Measurements from ENCODE around the gene A4GALT. TPM values are rescaled to one million over a fixed set of nuclear protein-coding genes. Genes with fewer than 3 reads are reported as not detected.
A peak's percentile ranks its signal among the peaks of the same experiment; 100 is the strongest.

The A4GALT gene, protein sequence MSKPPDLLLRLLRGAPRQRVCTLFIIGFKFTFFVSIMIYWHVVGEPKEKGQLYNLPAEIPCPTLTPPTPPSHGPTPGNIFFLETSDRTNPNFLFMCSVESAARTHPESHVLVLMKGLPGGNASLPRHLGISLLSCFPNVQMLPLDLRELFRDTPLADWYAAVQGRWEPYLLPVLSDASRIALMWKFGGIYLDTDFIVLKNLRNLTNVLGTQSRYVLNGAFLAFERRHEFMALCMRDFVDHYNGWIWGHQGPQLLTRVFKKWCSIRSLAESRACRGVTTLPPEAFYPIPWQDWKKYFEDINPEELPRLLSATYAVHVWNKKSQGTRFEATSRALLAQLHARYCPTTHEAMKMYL
- total RNA-seq (2016; rRNA removed; fragmentation: Illumina TruSeq; extraction: Trizol) (0.09 TPM in 1 of 2 replicates, not detected in the other), polyA plus RNA-seq (2011; rRNA removed) (1.1 and 2.7 TPM in 2 replicates), polyA minus RNA-seq (2011; rRNA and poly(A)+ RNA removed; ENCODE audit: low replicate concordance) (7.6 and 7.8 TPM in 2 replicates), Bru-seq, nascent RNA (percentile 21 among the genes with signal in this experiment), BruChase-seq, experiment 1, labeled RNA remaining after a 6-hour chase (percentile 20 among the genes with signal in this experiment), BruChase-seq, experiment 2, labeled RNA remaining after a 2-hour chase (percentile 25 among the genes with signal in this experiment)
- not detected in 2 replicates for total RNA-seq (2016; cell fraction: cytosol; rRNA removed; fragmentation: Illumina TruSeq; extraction: Trizol; ENCODE audit: low read depth)
- total RNA-seq (2016; cell fraction: insoluble cytoplasmic fraction; rRNA removed; fragmentation: Illumina TruSeq; extraction: Trizol) = not detected in 2 replicates
- total RNA-seq (2016; cell fraction: membrane; rRNA removed; fragmentation: Illumina TruSeq; extraction: Trizol) = not detected in 2 replicates
- total RNA-seq (2016; cell fraction: nucleus; rRNA removed; fragmentation: Illumina TruSeq; extraction: Trizol) = not detected in 2 replicates
- 2.5 and 4.5 TPM in 2 replicates for polyA plus RNA-seq (2011; cell fraction: cytosol; rRNA removed)
- polyA plus RNA-seq (2011; cell fraction: nucleus; rRNA removed) = 3.2 and 3.6 TPM in 2 replicates
- polyA plus RNA-seq (2012) = 0.74 and 1.8 TPM in 2 replicates
- not detected in 2 replicates for polyA plus RNA-seq (2016; cell fraction: cytosol; fragmentation: Illumina TruSeq; extraction: Trizol; ENCODE audit: low read depth)
- 0.15 TPM in 1 of 2 replicates, not detected in the other for polyA plus RNA-seq (2016; cell fraction: insoluble cytoplasmic fraction; fragmentation: Illumina TruSeq; extraction: Trizol; ENCODE audit: low read depth)
- polyA plus RNA-seq (2016; cell fraction: membrane; fragmentation: Illumina TruSeq; extraction: Trizol; ENCODE audit: low read depth) = 0.09 TPM in 1 of 2 replicates, not detected in the other
- polyA plus RNA-seq (2016; cell fraction: nucleus; fragmentation: Illumina TruSeq; extraction: Trizol; ENCODE audit: insufficient read depth, low read depth) = not detected in 2 replicates
- 1.5 and 2.5 TPM in 2 replicates for polyA minus RNA-seq (2011; cell fraction: cytosol; rRNA and poly(A)+ RNA removed)
- 2.1 and 2.9 TPM in 2 replicates for polyA minus RNA-seq (2011; cell fraction: nucleus; rRNA and poly(A)+ RNA removed)
- long read RNA-seq, experiment 1 = 0 reads
- long read RNA-seq, experiment 2, partial matches to known transcripts = 0 of 2 reads
- long read RNA-seq, experiment 2, other reads (novel, unspliced or antisense) = 2 of 2 reads

DNA sequence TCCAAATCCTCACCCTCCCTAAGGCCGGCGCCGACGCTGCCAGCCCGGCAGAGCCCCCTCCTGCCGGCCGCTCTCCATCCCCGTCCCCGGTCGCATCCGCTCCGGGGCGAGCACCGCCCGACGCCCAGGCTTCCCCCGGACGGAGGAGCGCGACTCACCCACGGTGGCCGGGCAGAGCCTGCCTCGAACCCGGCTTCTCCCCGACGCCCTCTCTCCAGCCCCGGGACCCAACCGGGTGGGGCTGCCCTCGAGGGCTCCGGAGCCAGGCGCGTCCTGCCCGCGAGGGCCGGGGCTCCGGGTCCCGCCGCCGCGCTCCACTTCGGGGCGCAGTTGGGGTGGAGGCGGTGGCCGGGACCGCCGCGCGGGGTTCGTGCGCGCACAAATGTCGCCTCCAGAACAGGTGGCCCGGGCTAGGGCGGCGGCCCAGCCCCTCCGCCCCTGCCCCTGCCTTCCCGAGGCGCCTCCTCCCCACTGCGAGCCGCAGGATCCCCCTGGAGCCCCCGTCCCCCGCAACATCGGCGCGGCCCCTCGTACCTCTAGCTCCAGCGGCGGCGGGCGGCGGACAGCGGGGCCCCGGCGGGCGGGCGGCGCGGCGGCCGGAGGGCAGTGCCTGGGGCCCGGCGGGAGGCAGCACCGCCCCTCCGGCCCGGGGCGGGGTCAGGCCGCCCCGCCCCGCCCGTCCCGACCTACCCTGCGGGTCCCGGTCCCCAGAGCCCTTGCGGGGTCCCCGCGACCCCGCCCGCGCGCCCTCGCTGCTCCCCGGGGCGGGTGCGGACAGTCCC, at the start of gene A4GALT:
TSS of gene A4GALT (minus strand) at position 608 of the 782 bp plus-strand sequence. CDS start 26,919 bp downstream, outside the sequence.
- Histone ChIP-seq H3K9ac (ENCODE audit: insufficient read depth, low read depth, low read length) (peak within 1 kb of the TSS; percentile 29; the same call in 1 of the 2 replicates), H4K20me1 (ENCODE audit: insufficient read depth, low read length) (no peaks in the 10 kb centered on the region), H3K9me3 (ENCODE audit: low read length) (no peaks in the 10 kb centered on the region), H2AFZ (ENCODE audit: low read length) (no peak within 1 kb of the TSS), H3K4me2 (ENCODE audit: low read depth, low read length) (peak within 1 kb of the TSS; percentile 74), H3K27ac (ENCODE audit: extremely low read length, insufficient read depth, low read length) (no peak within 1 kb of the TSS), H3K4me1 (ENCODE audit: insufficient read depth, low read length) (peaks cover 43% of the 10 kb centered on the region), H3K4me3 (replicated peaks in 1 of 3; ENCODE audit: insufficient read depth in 1 of 3, low read depth in 2 of 3, low read length in 3 of 3) (peak within 1 kb of the TSS; percentile 42 to 64 (median 51); a peak in 5 of 6 replicates), H3K27me3 (ENCODE audit: control insufficient read depth in 1 of 2, insufficient read depth in 2 of 2, low read length in 2 of 2) (peaks cover 9 to 63% of the 10 kb centered on the region in 2 experiments), H3K79me2 (ENCODE audit: insufficient read depth, low read length) (no peaks in the 10 kb centered on the region), H3K36me3 (replicated peaks in 1 of 2; ENCODE audit: control insufficient read depth in 1 of 2, insufficient read depth in 2 of 2, low read length in 2 of 2) (no peaks in the 10 kb centered on the region)
- intact Hi-C loops (cut with micrococcal nuclease; ENCODE audit: unreplicated experiment) (no loop called here), in situ Hi-C loops (cut with HindIII; ENCODE audit: extremely low pct_ligation_motif_present, low pct_unique_long_range_greater_than_20kb) (no loop called here)
- WGBS (ENCODE audit: low lambda C conversion rate) = no CpG with 5 or more reads among the region's 104 CpGs
- DNase-seq (ENCODE audit: low spot score) (no peak), FAIRE-seq (no peak), ATAC-seq (peak; percentile 42)
- POLR2A ChIA-PET = no interaction called here
- no TSS peak for BruUV-seq (replicated peaks)
- CTCF ChIA-PET (ENCODE audit: low intra/inter-chr PET ratio, low total read pairs) = no interaction called here
- TF ChIP-seq, protein P1, sequence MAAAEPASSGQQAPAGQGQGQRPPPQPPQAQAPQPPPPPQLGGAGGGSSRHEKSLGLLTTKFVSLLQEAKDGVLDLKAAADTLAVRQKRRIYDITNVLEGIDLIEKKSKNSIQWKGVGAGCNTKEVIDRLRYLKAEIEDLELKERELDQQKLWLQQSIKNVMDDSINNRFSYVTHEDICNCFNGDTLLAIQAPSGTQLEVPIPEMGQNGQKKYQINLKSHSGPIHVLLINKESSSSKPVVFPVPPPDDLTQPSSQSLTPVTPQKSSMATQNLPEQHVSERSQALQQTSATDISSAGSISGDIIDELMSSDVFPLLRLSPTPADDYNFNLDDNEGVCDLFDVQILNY (CRISPR knock-in tag; conservative IDR thresholded peaks at IDR 0.05) = no peak
- TF ChIP-seq, protein P2, sequence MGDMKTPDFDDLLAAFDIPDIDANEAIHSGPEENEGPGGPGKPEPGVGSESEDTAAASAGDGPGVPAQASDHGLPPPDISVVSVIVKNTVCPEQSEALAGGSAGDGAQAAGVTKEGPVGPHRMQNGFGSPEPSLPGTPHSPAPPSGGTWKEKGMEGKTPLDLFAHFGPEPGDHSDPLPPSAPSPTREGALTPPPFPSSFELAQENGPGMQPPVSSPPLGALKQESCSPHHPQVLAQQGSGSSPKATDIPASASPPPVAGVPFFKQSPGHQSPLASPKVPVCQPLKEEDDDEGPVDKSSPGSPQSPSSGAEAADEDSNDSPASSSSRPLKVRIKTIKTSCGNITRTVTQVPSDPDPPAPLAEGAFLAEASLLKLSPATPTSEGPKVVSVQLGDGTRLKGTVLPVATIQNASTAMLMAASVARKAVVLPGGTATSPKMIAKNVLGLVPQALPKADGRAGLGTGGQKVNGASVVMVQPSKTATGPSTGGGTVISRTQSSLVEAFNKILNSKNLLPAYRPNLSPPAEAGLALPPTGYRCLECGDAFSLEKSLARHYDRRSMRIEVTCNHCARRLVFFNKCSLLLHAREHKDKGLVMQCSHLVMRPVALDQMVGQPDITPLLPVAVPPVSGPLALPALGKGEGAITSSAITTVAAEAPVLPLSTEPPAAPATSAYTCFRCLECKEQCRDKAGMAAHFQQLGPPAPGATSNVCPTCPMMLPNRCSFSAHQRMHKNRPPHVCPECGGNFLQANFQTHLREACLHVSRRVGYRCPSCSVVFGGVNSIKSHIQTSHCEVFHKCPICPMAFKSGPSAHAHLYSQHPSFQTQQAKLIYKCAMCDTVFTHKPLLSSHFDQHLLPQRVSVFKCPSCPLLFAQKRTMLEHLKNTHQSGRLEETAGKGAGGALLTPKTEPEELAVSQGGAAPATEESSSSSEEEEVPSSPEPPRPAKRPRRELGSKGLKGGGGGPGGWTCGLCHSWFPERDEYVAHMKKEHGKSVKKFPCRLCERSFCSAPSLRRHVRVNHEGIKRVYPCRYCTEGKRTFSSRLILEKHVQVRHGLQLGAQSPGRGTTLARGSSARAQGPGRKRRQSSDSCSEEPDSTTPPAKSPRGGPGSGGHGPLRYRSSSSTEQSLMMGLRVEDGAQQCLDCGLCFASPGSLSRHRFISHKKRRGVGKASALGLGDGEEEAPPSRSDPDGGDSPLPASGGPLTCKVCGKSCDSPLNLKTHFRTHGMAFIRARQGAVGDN (CRISPR knock-in tag; IDR thresholded peaks at IDR 0.05) = peak; percentile 34; the same call in 1 of the 2 replicates
- TF ChIP-seq, protein P3, sequence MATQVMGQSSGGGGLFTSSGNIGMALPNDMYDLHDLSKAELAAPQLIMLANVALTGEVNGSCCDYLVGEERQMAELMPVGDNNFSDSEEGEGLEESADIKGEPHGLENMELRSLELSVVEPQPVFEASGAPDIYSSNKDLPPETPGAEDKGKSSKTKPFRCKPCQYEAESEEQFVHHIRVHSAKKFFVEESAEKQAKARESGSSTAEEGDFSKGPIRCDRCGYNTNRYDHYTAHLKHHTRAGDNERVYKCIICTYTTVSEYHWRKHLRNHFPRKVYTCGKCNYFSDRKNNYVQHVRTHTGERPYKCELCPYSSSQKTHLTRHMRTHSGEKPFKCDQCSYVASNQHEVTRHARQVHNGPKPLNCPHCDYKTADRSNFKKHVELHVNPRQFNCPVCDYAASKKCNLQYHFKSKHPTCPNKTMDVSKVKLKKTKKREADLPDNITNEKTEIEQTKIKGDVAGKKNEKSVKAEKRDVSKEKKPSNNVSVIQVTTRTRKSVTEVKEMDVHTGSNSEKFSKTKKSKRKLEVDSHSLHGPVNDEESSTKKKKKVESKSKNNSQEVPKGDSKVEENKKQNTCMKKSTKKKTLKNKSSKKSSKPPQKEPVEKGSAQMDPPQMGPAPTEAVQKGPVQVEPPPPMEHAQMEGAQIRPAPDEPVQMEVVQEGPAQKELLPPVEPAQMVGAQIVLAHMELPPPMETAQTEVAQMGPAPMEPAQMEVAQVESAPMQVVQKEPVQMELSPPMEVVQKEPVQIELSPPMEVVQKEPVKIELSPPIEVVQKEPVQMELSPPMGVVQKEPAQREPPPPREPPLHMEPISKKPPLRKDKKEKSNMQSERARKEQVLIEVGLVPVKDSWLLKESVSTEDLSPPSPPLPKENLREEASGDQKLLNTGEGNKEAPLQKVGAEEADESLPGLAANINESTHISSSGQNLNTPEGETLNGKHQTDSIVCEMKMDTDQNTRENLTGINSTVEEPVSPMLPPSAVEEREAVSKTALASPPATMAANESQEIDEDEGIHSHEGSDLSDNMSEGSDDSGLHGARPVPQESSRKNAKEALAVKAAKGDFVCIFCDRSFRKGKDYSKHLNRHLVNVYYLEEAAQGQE (IDR thresholded peaks at IDR 0.05; ENCODE audit: borderline replicate concordance in 1 of 2, low read depth in 1 of 2, low read length in 2 of 2) = no peak

Measured in HepG2 (cell line).